ENCODE data around the gene CAPS.
"Not testable (repeated sequence)": the region's sequence is repeated elsewhere in the genome, so short reads cannot be mapped to it uniquely, and the experiment has no call there.

The CAPS gene

DNA sequence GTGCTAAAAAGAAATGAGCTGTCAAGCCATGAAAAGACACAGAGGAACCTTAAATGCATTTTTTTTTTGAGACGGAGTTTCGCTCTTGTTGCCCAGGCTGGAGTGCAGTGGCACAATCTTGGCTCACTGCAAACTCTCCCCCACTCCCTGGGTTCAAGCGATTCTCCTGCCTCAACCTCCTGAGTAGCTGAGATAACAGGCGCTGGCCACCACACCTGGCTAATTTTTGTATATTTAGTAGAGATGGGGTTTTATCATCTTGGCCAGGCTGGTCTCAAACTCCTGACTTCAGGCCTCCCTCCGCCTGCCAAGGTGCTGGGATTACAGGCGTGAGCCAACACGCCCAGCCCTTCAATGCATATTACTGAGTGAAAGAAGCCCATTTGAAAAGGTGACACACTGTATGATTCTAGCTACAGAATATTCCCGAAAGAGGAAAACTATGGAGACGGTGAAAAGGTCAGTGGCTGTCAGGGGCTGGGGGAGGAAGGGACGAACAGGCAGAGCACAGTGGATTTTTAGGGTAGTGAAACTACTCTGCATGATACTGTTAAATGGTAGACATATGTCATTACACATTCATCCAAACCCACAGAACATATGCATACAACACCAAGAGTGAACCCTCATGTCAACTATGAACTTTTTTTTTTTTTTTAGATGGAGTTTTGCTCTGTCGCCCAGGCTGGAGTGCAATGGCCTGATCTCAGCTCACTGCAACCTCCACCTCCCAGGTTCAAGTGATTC lies 29.8 kb upstream of the CAPS start:
- not testable (repeated sequence) for H3K9me3 Mint-ChIP-seq, H3K4me1 Mint-ChIP-seq, H3K36me3 Mint-ChIP-seq, H3K27ac Mint-ChIP-seq, H3K4me3 Mint-ChIP-seq
- peaks cover 12% of the 10 kb centered on the region for H3K27me3 Mint-ChIP-seq

GRCh38 chr19:5889288-5889971 lies 24.6 kb upstream of the CAPS start:
- Mint-ChIP-seq H3K27ac (no peak overlapping the region), H3K4me1 (no peaks in the 10 kb centered on the region), H3K27me3 (peaks cover 5% of the 10 kb centered on the region), H3K4me3 (no peak overlapping the region), H3K36me3 (no peaks in the 10 kb centered on the region), H3K9me3 (no peaks in the 10 kb centered on the region)

DNA sequence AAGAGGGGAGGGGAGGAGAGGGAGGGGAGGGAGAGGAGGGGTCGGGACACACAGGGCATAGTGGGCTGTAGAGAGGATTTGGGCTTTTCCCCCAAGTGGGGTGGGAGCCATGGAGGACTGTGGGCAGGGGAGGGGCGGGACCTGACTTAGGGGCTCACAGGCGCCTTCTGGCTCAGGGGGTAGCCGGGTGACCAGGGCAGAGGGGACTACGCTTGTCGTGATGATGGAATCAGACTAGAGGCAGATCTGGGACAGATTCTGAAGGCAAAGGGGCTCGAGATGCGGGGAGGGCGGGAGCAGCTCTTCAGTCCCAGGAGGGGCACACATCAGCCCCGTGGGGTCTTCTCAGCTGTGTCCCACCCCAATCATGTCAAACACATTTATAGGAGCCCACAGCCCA lies 24.0 kb upstream of the CAPS start:
- no peak overlapping the region for H3K4me3 Mint-ChIP-seq
- H3K4me1 Mint-ChIP-seq: no peaks in the 10 kb centered on the region
- H3K27ac Mint-ChIP-seq: no peak overlapping the region
- no peaks in the 10 kb centered on the region for H3K9me3 Mint-ChIP-seq
- no peaks in the 10 kb centered on the region for H3K36me3 Mint-ChIP-seq
- H3K27me3 Mint-ChIP-seq: peaks cover 5% of the 10 kb centered on the region

DNA sequence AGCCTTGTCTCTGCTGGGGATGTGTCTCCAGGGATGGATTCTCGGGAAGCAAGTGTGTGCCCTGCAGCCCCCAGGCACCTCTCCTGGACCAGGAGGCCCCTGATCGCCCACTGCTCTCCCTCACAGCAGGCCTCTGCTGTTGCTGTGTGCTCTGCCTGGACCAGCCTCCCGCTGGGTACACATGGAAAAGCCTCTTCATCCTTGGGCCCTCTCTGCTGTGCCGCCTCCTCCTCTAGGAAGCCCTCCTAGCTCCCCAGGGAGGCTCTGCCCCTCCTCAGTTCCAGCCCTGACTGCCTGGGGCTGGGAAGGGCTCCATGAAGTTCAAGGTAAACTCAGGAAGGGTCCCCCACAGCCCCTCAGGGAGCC lies 22.5 kb upstream of the CAPS start:
- no peak overlapping the region for H3K4me3 Mint-ChIP-seq
- H3K9me3 Mint-ChIP-seq: no peaks in the 10 kb centered on the region
- H3K27me3 Mint-ChIP-seq: peaks cover 5% of the 10 kb centered on the region
- no peaks in the 10 kb centered on the region for H3K36me3 Mint-ChIP-seq
- H3K4me1 Mint-ChIP-seq: no peaks in the 10 kb centered on the region
- H3K27ac Mint-ChIP-seq: no peak overlapping the region

DNA sequence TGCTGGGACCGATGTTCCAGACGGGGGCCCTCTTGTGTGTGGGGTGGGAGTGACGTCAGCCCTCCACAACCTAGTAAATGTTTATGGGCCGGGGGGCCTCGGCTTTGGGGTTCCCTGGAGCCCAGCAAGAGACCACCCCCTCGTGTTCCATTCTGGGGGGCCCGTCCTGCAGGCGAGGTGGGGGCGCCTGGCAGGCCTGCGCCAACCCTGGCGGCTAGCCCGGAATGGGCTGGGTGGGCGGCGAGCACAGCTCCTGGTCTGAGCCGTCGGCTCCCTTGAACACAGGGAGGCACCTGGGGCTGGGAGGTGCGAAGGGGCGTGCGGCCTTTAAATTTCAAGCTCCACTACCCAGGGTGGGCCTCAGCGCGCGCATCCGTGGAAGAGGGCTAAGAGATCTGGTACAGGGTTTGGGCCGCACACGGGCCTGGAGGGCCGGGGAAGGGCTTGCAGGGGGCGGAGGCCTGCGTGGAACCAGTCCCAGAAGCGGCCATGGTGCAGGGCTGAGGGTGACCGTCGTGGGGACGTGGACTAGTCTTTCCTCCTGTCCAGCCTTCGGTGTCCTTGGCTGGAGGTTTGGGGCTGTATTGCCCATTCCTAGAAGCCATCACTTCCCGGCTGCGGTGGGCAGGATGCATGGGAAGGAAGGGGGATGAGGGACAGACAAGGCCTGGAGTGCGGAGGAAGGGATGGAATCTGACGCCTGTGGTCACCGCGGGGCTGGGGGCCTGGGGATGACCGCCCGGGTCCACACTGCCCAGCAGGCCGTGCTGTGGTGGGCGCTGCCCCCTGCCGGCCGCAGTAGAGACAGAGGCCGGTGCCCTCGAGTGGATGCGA lies 21.9 kb upstream of the CAPS start:
- peaks cover 4% of the 10 kb centered on the region for H3K27me3 Mint-ChIP-seq
- no peak overlapping the region for H3K27ac Mint-ChIP-seq
- H3K4me3 Mint-ChIP-seq: no peak overlapping the region
- H3K9me3 Mint-ChIP-seq: no peaks in the 10 kb centered on the region
- H3K4me1 Mint-ChIP-seq: no peaks in the 10 kb centered on the region
- H3K36me3 Mint-ChIP-seq: no peaks in the 10 kb centered on the region

- H3K27me3 Mint-ChIP-seq: peaks cover 4% of the 10 kb centered on the region
- H3K36me3 Mint-ChIP-seq: no peaks in the 10 kb centered on the region
- H3K27ac Mint-ChIP-seq: no peak overlapping the region
- H3K4me3 Mint-ChIP-seq: no peak overlapping the region
- H3K4me1 Mint-ChIP-seq: no peaks in the 10 kb centered on the region
- H3K9me3 Mint-ChIP-seq: no peaks in the 10 kb centered on the region
These were observed 21.2 kb upstream of the CAPS start for GRCh38 chr19:5892772-5893275.

DNA sequence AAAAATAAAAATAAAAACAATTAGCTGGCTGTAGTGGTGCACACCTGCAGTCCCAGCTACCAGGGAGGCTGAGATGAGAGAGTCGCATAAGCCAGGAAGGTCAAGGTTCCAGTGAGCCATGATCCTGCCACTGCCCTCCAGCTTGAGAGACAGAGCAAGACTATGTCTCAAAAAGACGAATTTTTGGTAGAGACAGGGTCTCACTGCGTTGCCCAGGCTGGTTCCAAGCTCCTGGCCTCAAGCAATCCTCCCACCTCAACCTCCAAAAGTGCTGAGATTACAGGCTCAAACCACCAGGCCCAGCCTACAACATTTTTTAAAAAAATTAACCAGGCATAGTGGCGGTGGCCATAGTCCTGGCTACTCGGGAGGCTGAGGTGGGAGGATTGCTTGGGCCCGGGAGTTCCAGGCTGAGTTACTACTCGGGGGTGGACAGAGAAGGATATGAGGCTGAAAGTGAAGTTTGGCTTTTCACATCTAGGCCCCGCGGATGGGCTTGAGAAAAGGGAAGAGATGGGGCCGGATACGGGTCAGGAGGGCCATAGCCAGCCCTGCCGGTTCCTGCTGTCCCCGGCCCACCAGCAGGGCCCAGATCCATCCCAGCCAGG lies 20.7 kb upstream of the CAPS start:
- H3K9me3 Mint-ChIP-seq: no peaks in the 10 kb centered on the region
- peaks cover 1% of the 10 kb centered on the region for H3K27me3 Mint-ChIP-seq
- no peaks in the 10 kb centered on the region for H3K4me1 Mint-ChIP-seq
- H3K4me3 Mint-ChIP-seq: no peak overlapping the region
- no peaks in the 10 kb centered on the region for H3K36me3 Mint-ChIP-seq
- H3K27ac Mint-ChIP-seq: no peak overlapping the region

GRCh38 chr19:5893907-5894703 lies 19.9 kb upstream of the CAPS start:
- H3K27me3 Mint-ChIP-seq: no peaks in the 10 kb centered on the region
- H3K36me3 Mint-ChIP-seq: no peaks in the 10 kb centered on the region
- H3K9me3 Mint-ChIP-seq: no peaks in the 10 kb centered on the region
- no peaks in the 10 kb centered on the region for H3K4me1 Mint-ChIP-seq
- H3K27ac Mint-ChIP-seq: no peak overlapping the region
- no peak overlapping the region for H3K4me3 Mint-ChIP-seq

- H3K27ac Mint-ChIP-seq: no peak overlapping the region
- no peaks in the 10 kb centered on the region for H3K36me3 Mint-ChIP-seq
- peaks cover 1% of the 10 kb centered on the region for H3K4me1 Mint-ChIP-seq
- H3K9me3 Mint-ChIP-seq: no peaks in the 10 kb centered on the region
- H3K4me3 Mint-ChIP-seq: no peak overlapping the region
- H3K27me3 Mint-ChIP-seq: no peaks in the 10 kb centered on the region
These were observed 19.2 kb upstream of the CAPS start for GRCh38 chr19:5894704-5895349.

DNA sequence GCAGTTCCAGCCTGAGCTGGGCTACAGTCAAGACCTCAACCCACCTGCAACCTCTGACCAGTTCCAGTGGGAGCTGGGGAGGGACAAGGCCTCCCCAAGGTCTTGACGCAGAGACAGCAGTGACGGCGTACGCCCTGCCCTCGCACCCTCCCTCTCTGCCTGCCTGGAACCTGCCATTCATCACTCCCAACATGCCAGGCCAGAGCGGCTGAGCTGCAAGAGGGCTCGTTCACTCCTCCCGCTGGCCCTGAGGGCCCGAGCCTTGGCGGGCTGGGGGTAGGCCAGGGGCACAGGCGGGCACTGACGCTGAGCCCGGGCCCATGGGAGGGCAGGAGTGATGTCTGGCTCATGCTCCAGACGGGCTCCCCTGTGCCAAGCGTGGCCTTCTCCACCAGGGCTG lies 18.6 kb upstream of the CAPS start:
- no peak overlapping the region for H3K27ac Mint-ChIP-seq
- no peaks in the 10 kb centered on the region for H3K27me3 Mint-ChIP-seq
- H3K9me3 Mint-ChIP-seq: no peaks in the 10 kb centered on the region
- H3K4me3 Mint-ChIP-seq: no peak overlapping the region
- peaks cover 3% of the 10 kb centered on the region for H3K36me3 Mint-ChIP-seq
- H3K4me1 Mint-ChIP-seq: peaks cover 7% of the 10 kb centered on the region

GRCh38 chr19:5895890-5896289 lies 18.2 kb upstream of the CAPS start:
- peaks cover 8% of the 10 kb centered on the region for H3K4me1 Mint-ChIP-seq
- H3K27ac Mint-ChIP-seq: no peak overlapping the region
- H3K27me3 Mint-ChIP-seq: no peaks in the 10 kb centered on the region
- H3K4me3 Mint-ChIP-seq: no peak overlapping the region
- H3K36me3 Mint-ChIP-seq: peaks cover 3% of the 10 kb centered on the region
- no peaks in the 10 kb centered on the region for H3K9me3 Mint-ChIP-seq

GRCh38 chr19:5896365-5897076 lies 17.5 kb upstream of the CAPS start:
- Mint-ChIP-seq H3K27ac (no peak overlapping the region), H3K36me3 (peaks cover 5% of the 10 kb centered on the region), H3K4me3 (no peak overlapping the region), H3K4me1 (peaks cover 14% of the 10 kb centered on the region), H3K27me3 (no peaks in the 10 kb centered on the region), H3K9me3 (no peaks in the 10 kb centered on the region)

- Mint-ChIP-seq H3K27me3 (no peaks in the 10 kb centered on the region), H3K4me1 (peaks cover 17% of the 10 kb centered on the region), H3K4me3 (no peak overlapping the region), H3K36me3 (peaks cover 5% of the 10 kb centered on the region), H3K27ac (peak overlapping the region; percentile 12), H3K9me3 (no peaks in the 10 kb centered on the region)
These were observed 16.7 kb upstream of the CAPS start for GRCh38 chr19:5897189-5897969.

All from activated naive CD4-positive, alpha-beta T cell treated with anti-CD3 and anti-CD28 coated beads, Interleukin-2, amount 50 U/mL, for 24 hours (primary cell).